Loucy (cell line): ENCODE measurements around the gene UGT2B15.

ENCODE experiments used
- EZH2phosphoT487 ChIP-seq: fragments of 200-600 bp; IDR thresholded peaks from 2 replicates; pipeline ENCODE4 v1.6.1; 2018; ENCODE audit warnings: antibody characterized with exemption, mild to moderate bottlenecking, moderate library complexity, borderline replicate concordance
- TF ChIP-seq, protein P1 (sequence below): fragments of 200-600 bp; sonication (generic); conservative IDR thresholded peaks from 2 replicates; pipeline ENCODE4 v1.5.1; 2014; ENCODE audit warnings: mild to moderate bottlenecking, antibody characterized with exemption, low read length

DNA sequence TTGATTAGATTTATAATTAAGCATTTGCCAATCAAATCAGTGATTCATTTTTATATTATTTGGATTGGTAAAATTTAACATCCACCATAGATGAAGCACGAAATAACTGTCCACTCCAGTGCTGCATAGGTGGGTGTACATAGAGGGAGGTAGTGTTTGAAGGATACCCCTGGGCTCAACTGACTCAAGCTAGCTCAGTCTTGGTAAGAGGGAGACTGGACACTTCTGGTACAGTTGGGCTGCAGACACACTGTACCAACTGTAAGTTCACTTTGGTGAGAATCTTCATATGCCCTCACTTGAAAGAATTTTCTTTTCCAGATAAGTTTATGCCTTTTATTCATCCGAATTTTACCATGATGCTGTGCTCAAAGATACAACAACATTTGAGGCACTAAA lies 48.6 kb upstream of the UGT2B15 start:
- TF ChIP-seq, protein P1, sequence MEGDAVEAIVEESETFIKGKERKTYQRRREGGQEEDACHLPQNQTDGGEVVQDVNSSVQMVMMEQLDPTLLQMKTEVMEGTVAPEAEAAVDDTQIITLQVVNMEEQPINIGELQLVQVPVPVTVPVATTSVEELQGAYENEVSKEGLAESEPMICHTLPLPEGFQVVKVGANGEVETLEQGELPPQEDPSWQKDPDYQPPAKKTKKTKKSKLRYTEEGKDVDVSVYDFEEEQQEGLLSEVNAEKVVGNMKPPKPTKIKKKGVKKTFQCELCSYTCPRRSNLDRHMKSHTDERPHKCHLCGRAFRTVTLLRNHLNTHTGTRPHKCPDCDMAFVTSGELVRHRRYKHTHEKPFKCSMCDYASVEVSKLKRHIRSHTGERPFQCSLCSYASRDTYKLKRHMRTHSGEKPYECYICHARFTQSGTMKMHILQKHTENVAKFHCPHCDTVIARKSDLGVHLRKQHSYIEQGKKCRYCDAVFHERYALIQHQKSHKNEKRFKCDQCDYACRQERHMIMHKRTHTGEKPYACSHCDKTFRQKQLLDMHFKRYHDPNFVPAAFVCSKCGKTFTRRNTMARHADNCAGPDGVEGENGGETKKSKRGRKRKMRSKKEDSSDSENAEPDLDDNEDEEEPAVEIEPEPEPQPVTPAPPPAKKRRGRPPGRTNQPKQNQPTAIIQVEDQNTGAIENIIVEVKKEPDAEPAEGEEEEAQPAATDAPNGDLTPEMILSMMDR = no peak
- TF ChIP-seq EZH2phosphoT487 = no peak
